Astrocyte of the spinal cord (primary cell): Measurements from ENCODE around the gene CRY2.

Source experiments
- DNase-seq: peaks from one replicate; pipeline ENCODE4 v3.0.0; 2011; ENCODE audit warnings: low read depth, low spot score
- H3K4me3 ChIP-seq: 2 replicates; pipeline ENCODE4 v1.5.1; 2011; ENCODE audit warnings: low read depth, mild to moderate bottlenecking, low read length, moderate library complexity
- CTCF ChIP-seq: IDR thresholded peaks from 2 replicates; pipeline ENCODE4 v1.5.1; 2012; ENCODE audit warnings: low read depth, mild to moderate bottlenecking, low read length, inconsistent platforms
- in situ Hi-C: cut with HindIII; loops from 2 replicates; pipeline ENCODE4 v1.10.0; 2017; ENCODE audit warnings: low sequenced_read_pairs

The CRY2 gene

GRCh38 chr11:45909594-45910475 is 62.6 kb downstream of the CRY2 start:
- in situ Hi-C loops = no loop called here
- no peak overlapping the region for H3K4me3 ChIP-seq
- TF ChIP-seq CTCF = no peak
- no peak for DNase-seq

- no peak for TF ChIP-seq CTCF
- in situ Hi-C loops = no loop called here
Measured at GRCh38 chr11:45910623-45911022, 63.3 kb downstream of the CRY2 start.

GRCh38 chr11:45913514-45913913 is 66.2 kb downstream of the CRY2 start:
- no peak for DNase-seq
- TF ChIP-seq CTCF = no peak
- H3K4me3 ChIP-seq = no peak overlapping the region
- in situ Hi-C loops = no loop called here

More at GRCh38 chr11:45910623-45911022, 63.3 kb downstream of the CRY2 start:
- no peak for DNase-seq
- H3K4me3 ChIP-seq = no peak overlapping the region

GRCh38 chr11:45913942-45914635 is 66.8 kb downstream of the CRY2 start:
- no peak overlapping the region for H3K4me3 ChIP-seq
- in situ Hi-C loops = no loop called here
- no peak for TF ChIP-seq CTCF
- DNase-seq = no peak

- in situ Hi-C loops = no loop called here
- no peak for DNase-seq
- TF ChIP-seq CTCF = no peak
- no peak overlapping the region for H3K4me3 ChIP-seq
Measured at GRCh38 chr11:45915446-45915845, 68.2 kb downstream of the CRY2 start.

- H3K4me3 ChIP-seq = peak overlapping the region; percentile 100
- no peak for TF ChIP-seq CTCF
- no peak for DNase-seq
- in situ Hi-C loops = no loop called here
Measured at GRCh38 chr11:45917286-45917622, 70.0 kb downstream of the CRY2 start.
